Stimulated activated CD4-positive, alpha-beta T cell treated with anti-CD3 and anti-CD28 coated beads, TNF-alpha, amount 100 ng/mL, for 48 hours (primary cell): ENCODE results near the gene FAM163B.

Source experiments
- DNase-seq, 3 donors: peaks; one replicate each; pipeline ENCODE4 v3.0.0-alpha.2; 2020; ENCODE audit warnings: low read depth in 3 of 3

FAM163B gene

DNA sequence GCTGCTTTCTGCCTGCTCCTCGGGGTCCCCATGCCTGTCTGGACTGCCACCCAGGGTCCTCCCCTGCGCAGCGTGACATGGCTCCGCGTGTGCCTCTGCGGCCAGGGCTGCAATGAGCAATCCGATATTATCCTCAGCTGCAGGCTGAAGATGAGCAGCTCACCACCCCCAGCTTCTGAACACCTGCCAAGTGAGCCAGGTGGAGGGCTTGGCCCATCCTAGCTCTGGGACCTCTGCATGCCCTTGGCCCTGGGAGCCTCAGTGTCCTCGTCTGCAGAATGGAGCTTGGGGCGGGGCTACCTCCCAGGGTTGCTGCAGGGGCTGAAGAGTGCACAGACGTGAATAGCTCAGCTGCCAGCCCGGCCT lies 80.3 kb downstream of the FAM163B start:
- DNase-seq = no peak

DNA sequence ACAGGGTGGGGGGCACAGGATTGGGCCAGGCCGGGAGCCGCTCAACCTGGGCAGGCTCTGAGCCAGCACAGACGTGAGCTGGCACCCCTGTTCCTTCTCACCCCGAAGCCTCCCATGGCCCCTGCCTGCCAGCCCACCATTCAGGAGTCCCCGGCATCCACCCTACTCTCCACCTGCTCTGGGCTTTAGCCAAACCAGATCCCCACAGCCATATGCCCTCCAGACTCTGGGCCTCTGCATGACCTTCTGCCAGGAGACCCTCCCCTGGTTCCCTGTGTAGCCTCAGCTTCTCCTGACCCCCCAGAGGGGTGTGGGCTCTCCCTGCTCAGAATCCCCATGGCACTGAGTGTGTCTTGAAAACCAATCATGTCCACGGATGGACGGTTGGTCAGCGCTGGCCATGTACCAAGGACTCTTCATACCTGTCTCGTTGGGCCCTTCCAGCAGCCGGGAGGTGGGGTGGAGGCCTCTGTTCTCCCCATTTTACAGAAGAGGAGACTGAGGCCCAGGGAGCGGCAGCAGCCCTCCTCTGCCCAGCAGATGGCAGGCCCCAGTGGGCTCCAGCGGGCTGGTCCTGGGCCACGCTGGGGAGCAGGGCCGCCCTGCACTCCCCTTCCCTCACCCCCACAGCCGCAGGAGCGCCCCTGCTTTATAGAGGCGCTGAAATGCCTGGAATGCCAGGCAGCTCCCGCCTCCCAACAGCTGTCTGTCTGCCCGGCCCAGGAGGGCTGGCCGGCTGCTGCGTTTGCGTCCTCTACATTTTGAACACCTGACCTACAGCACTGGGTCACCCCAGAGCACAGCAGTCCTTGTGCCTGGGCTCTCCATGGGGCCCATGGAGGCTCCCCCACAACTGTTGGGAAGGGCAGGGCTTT lies 81.0 kb downstream of the FAM163B start:
- DNase-seq = no peak

DNA sequence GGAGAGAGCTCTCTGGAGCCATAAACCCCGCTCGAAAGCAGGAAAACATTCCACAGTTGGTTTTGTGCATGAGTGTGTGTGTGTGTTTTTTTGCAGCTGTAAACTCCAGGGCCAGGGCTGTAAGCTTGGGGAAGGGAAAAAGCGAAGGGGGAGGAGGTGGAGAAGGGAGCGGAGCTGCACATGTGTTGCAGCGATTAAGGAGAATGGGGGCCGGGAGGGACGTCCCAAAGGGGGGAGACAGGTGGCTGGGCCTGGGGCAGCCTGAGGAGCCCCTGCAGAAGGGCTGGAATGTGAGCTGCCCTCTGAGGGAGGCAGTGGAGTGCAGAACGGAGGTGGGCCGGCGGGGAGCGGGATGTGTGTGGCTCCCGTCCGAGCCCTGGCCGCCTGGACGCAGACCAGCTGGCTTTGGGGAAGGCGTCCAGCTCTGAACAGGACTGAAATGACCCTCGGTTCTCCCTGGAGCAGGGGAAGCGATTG lies 81.7 kb downstream of the FAM163B start:
- DNase-seq = no peak
